ENCODE measurements around the gene TMEM120B. TPM values are rescaled to one million over a fixed set of nuclear protein-coding genes. Genes with fewer than 3 reads are reported as not detected.
"Not testable (repeated sequence)": the region's sequence is repeated elsewhere in the genome, so short reads cannot be mapped to it uniquely, and the experiment has no call there.

The TMEM120B gene
- 9.6 and 13.2 TPM in 2 replicates for total RNA-seq (2014; rRNA removed; shearing (Covaris generic))

DNA sequence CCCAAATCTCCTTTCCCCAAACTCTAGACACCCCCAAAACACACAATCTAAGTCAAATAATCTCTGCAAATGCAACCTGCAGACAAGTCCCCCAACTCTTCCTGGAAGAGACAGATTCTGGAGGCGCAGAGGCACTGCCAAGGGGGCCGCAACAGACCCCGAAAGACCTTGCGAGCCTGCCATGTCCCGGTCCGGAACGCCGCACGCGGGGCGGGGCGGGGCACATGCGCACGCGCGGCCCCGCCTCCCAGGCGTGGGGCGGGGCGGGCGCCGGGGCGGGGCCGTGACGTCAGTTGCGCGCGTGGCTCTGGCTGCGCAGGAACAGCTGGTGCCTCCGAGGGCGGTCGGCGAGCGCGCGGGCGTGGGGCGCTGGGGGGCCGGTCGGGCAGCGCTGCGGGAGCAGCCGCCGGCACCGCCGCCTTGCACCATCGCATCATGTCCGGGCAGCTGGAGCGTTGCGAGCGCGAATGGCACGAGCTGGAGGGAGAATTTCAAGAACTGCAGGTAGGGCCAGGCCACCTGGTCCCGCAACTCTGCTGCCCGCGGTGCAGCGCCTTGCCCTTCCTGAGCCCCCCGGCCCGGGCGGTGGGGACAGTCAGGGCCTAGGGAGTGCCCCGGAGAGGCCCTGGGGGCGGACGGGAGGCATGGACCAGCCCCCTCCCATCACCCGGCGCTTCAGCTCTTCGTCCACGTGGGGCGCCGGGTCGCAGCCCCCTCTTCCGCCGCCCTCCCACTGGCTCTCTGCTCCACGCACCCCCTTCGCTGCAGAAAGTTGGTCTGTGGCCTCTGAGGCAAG is at the start of gene TMEM120B:
TMEM120B (plus strand) TSS at position 292 of the 796 bp plus-strand sequence; CDS start at position 436, 144 bp downstream.
- peak; percentile 60 for DNase-seq (ENCODE audit: low spot score)

DNA sequence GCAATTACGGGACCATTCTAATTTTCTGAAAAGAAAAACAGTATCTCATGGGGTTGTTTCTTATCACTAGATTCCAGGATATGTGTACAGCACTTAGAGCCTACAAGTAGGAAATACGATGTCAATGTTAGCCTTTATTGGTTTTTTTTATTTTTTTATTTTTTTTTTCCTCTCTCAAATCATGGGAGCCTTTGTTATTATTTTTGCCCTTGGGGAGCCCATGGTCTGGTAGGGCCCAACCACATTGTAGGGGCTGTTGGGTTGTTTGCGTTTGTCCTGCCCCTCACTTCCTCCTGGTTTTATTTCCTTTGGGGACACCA is 49.0 kb upstream of the TMEM120B start:
- no peak for DNase-seq (ENCODE audit: low spot score)

DNA sequence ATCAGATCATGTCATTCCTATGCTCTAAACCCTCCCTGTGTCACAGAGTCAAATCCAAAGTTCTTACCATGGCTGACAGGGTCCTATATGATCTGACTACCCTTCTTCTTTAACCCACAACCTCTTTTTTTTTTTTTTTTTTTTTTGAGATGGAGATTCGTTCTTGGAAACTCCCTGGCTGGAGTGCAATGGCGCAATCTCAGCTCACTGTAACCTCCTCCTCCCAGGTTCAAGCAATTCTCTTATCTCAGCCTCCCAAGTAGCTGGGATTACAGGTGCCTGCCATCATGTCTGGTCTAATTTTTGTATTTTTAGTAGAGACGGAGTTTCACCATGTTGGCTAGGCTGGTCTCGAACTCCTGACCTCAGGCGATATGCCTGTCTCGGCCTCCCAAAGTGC is 45.7 kb upstream of the TMEM120B start:
- not testable (repeated sequence) for DNase-seq (ENCODE audit: low spot score)

DNA sequence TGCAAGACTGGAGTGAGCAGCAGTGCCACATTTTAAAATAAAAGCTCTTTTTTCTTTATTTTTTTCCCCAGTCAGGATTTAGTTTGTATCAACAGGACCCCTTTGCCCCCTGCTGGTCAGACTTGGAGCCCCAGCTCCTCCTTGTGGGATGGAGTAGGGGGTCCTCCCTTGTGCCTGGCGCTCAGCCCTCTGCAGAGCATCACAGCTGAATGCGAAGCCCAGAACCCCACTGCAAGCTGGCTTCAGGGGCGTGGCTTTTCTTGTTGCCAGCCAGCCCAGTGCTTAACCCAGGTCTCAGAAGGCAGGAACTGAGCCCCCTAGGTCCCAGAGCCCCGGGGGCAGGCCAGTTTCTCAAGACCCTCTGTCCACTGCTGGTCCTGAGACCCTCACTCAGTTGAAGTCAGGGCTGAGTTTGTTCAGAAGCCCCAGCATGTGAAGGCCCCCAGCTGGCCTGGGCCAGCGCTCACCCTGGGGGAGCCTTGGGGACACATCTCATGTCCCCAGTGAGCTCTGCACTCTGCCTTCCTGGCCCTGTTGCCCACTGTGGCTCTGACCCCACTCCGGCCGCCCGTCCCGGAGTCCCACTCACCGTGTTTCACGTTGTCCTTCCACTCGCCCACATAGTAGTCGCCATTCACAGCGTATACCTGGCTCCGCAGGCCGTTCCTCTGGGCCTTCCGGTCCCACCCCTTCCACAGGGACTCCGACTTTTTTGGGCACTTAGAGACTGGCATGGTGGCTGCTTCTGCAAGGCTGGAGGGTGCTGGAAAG is 43.6 kb upstream of the TMEM120B start:
- no peak for DNase-seq (ENCODE audit: low spot score)

DNA sequence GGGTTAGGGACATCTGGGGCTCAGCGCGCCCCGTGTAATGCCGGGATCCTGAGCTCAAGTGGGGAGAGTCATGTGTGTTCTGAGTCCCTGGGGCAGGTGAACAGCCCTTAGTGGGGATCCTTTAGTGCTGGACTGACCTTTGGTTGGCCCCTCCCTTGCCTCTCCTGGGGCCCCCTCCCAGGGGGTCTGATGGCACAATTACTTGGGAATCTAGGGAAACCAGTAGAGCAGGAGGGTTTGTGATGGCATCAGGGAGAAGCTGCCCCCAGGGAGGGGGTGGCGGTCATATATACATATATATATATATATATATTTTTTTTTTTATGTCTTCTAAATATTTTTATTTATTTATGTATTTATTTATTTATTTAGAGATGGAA is 43.0 kb upstream of the TMEM120B start, which contains the start of gene MORN3:
MORN3 (minus strand) TSS at position 134 of the 380 bp plus-strand sequence. CDS start 171 bp downstream, outside the sequence.
- no peak for DNase-seq (ENCODE audit: low spot score)

DNA sequence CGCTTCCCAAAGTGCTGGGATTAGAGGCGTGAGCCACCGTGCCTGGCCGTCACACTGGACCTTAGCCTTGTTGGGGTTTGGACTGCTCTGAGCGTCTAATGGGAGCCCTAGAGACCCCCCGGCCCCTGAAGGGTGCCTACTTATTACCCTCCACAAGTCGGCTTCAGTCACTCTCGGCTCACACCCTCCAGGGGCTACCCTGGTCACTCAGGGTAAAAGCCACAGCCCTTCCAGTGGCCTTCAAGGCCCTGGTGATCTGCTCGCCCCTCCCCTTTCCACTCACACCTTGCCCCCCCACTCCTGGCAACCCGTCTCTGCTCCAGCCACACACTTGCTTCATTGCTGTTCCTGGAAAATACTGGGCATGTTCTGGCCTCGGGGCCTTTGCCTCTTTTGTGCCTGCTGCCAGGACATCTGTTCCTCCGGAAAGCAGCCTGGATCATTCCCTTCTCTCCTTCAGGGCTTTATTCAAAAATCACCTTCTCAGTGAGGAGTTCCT is 39.5 kb upstream of the TMEM120B start:
- DNase-seq (ENCODE audit: low spot score), result peak; percentile 62

DNA sequence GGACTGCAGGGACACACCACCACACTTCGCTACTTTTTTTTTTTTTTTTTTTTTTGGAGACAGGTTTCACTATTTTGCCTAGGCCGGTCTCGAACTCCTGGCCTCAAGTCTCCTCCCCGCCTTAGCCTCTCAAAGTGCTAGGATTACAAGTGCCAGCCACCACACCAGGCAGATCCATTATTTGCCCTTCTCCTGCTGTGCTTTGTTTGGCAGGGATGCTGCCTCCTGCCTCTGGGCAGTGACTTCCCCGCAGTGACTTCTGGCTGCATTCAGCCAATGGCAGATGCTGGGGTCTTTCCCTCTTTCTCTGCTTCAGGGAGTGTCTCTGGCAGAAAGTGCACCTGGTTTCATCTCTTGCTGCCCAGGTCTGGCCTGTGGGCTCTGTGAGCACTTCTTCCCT is 36.4 kb upstream of the TMEM120B start:
- DNase-seq (ENCODE audit: low spot score), result no peak

DNA sequence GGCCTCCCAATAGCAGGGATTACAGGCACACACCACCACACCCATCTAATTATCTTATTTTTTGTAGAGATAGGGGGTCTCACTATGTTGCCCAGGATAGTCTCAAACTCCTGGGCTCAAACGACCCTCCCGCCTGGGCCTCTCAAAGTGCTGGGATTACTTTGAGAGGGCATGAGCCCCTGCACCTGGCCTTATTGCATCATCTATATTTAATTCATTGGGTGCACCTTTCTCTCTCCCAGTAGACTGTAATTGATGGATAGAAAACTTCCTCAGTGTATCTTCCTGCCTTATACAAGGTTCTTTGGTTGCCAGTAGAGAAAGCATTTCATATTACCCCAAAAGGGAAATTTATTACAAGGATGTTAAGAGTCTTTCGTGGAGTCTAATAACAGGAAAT is 34.2 kb upstream of the TMEM120B start:
- no peak for DNase-seq (ENCODE audit: low spot score)

DNA sequence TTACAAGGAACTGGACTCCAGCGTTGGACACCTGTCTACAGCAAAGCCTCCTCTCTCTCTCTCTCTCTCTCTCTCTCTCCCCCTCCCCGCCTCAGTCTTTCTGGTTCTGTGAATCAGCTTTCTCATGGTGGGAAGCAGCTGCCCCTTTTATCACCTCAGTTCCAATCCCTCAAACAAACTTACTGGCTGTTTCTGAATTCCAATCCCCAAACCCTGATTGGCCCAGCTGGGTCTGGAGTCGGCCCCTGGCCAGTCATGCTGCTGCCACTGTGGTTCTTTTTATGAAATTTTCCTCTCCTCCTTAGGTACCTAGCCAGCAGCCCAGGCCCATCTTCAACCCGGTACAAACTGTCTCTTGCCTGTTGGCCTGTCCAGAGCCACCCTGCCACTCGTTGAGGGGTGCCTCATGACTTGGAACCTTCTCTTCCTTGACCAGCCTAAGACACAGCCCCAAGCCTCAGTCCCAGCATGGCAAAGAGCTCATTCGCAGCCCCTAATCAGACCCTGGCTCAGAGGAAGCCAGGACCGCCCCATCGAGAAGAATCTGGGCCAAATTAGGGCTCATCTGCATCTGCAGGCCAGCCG is 33.7 kb upstream of the TMEM120B start:
- DNase-seq (ENCODE audit: low spot score), result no peak

DNA sequence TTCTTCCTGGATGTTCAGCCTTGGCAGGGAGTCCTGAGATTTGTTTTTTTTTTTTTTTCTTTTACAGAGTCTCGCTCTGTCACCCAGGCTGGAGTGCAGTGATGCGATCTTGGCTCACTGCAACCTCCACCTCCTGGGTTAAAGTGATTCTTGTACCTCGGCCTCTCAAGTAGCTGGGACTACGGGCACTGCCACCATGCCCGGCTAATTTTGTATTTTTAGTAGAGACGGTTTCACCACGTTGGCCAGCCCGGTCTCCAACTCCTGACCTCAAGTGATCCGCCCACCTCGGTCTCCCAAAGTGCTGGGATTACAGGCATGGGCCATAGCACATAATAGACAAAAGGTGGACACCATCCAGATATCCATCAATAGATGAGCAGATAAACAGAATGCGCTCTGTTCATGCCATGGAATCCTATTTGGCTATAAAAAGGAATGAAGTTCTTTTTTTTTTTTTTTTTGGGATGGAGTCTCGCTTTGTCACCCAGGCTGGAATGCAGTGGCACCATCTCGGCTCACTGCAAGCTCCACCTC is 32.8 kb upstream of the TMEM120B start:
- DNase-seq (ENCODE audit: low spot score), result not testable (repeated sequence)

DNA sequence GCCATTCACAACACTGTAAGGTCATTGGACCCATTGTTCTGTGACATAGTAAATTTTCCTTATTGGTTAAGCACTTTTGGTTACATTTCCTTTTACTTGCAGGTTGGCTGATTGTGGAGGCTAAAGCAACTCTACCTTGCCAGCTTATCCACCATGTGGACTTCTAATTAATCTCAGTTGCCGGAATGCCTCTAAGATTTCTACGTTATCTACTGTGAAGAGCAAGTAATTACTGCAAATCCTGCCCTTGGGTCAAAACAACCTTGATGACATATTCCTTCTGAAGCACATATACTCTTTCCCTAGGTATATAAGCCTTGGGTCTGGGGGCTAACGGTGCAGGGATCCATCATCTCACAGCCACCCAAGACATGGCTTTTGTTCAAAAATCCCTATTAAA is 23.6 kb upstream of the TMEM120B start:
- DNase-seq (ENCODE audit: low spot score), result no peak

DNA sequence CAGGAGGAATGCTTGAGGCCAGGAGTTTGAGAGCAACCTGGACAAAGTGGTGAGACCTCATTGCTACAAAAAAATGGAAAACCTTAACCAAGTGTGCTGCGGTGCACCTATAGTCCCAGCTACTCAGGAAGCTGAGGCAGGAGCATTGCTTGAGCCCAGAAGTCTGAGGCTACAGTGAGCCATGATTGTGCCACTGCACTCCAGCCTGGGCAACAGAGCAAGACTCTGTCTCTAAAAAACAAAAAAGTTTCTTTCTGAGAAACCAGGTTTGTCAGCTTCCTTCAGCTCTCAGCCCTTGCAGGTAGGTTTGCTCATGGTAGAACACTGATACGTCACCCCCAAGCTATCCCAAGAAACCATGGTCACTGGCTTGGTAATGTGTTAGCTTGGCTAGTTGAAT is 23.1 kb upstream of the TMEM120B start:
- DNase-seq (ENCODE audit: low spot score), result no peak

DNA sequence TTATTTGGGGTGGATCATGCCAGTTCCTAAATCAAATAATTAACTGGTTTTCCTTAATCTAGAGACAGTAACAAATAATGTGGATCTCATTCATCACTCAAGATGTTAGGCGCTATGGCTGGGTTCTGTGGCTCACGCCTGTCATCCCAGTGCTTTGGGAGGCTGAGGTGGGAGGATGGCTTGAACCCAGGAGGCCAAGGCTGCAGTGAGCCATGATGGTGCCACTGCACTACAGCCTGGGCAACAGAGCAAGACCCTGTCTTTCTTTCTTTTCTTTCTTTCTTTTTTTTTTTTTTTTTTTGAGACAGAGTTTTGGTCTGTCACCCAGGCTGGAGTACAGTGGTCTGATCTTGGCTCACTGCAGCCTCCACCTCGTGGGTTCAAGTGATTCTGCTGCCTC is 19.8 kb upstream of the TMEM120B start:
- not testable (repeated sequence) for DNase-seq (ENCODE audit: low spot score)

DNA sequence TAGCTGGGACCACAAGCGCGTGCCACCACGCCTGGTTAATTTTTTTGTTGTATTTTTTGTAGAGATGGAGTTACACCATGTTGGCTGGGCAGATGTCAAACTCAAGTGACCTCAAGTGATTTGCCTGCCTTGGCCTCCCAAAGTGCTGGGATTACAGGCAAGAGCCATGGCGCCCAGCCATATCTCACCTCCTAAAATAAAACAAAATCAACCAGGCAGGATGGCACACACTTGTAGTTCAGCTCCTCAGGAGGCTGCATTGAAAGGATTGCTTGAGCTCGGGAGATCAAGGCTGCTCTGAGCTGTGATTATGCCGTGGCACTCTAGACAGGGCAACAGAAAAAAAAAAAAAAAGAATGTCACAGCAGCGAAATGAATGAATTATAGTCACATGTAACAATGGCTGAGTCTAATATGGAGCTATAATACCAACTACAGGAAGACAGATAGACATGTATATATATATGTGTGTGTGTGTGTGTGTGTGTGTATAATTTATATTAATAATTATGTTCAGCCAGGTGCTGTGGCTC is 19.3 kb upstream of the TMEM120B start:
- no peak for DNase-seq (ENCODE audit: low spot score)

DNA sequence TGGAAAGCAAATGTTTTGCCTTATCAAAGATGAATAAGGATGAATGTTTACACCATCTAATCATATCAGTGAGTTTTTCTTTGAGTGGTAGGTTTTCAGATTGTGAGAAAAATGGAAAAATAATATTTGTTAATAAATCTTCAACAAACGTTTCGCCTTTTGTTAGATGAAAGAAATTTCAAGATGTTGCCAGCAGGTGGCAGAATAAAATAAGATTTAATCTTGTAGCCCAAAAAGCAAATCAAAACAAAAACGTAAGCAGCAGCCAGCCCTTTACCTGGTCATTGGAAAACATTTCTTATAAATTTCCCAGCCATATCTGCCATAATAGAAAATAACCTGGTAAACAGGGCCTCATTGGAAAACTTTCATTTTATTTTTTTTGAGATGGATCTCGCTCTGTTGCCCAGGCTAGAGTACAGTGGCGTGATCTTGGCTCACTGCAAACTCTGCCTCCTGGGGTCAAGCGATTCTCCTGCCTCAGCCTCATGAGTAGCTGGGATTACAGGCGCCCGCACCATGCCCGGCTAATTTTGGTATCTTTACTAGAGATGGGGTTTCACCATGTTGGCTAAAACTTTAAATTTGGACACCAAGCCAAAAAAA is 15.4 kb upstream of the TMEM120B start:
- DNase-seq (ENCODE audit: low spot score), result peak; percentile 77

DNA sequence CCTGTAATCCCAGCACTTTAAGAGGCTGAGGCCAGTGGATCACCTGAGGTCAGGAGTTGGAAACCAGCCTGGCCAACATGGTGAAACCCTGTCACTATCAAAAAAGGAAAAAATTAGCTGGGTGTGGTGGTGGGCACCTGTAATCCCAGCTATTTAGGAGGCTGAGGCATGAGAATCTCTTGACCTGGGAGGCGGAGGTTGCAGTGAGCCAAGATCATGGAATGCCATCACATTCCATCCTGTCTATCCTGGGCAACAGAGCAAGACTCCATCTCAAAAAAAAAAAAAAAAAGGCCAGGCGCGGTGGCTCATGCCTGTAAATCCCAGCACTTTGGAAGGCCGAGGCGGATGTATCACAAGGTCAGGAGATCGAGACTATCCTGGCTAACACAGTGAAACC is 14.7 kb upstream of the TMEM120B start:
- DNase-seq (ENCODE audit: low spot score), result not testable (repeated sequence)

DNA sequence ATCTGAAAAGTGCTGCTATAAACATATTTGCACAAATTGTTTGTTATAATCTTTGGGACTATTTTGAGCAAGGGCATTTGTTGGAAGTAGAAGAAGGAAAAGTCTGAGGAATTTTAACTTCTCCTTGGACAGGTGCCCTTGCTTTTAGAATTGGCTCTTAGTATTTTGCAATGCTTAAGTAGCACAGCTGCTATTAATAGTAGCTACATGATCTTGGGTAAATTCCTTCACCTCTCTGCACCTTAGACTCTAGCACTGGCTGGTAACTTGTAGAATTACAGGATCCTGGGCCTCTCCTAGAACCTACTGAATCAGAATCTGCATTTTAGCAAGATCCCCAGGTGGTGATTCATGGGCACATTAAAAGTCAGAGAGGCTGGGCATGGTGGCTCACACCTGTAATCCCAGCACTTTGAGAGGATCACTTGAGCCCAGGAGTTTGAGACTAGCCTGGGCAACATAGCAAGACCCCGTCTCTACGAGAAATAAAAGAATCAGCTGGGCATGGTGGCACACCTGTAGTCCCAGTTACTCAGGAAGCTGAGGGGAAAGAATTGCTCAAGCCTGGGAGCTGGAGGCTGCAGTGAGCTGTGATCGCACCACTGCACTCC is 10.8 kb upstream of the TMEM120B start:
- no peak for DNase-seq (ENCODE audit: low spot score)

DNA sequence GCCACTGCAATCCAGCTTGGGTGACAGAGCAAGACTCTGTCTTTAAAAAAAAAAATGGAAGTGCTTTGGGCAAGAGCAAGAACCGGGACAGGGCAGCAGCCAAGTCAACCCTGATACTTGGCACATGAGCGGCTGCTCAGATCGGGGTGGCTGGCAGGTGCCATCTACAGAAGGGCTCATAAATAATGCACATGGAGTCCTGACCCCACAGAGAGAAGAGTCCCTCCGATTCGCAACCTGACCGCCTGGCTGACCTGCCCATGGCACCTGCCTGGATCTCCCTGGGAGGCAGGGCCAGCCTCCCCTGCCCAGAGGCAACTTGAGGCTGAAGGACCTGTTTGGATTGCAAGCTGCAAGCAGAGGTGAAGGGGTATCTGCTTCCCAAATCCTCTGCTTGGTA is 9.6 kb upstream of the TMEM120B start:
- no peak for DNase-seq (ENCODE audit: low spot score)

DNA sequence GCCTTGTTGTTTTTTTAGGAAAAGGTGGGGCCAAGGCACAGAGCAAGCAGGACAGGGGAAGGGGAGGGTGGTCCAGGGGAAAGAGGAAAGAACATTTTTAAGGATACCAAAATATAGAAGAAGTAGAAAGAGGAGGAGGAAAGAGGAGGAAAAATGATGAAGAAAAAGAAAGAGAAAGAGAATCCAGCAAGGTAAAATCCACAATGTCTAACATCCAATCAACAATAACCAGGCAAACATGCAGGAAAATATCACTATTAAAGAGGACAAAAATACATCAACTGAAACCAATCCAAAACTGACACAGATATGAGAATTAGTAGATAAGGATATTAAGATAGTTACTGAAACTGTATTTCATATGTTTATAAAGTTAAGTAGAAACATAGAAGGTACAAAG is 7.0 kb upstream of the TMEM120B start:
- no peak for DNase-seq (ENCODE audit: low spot score)

DNA sequence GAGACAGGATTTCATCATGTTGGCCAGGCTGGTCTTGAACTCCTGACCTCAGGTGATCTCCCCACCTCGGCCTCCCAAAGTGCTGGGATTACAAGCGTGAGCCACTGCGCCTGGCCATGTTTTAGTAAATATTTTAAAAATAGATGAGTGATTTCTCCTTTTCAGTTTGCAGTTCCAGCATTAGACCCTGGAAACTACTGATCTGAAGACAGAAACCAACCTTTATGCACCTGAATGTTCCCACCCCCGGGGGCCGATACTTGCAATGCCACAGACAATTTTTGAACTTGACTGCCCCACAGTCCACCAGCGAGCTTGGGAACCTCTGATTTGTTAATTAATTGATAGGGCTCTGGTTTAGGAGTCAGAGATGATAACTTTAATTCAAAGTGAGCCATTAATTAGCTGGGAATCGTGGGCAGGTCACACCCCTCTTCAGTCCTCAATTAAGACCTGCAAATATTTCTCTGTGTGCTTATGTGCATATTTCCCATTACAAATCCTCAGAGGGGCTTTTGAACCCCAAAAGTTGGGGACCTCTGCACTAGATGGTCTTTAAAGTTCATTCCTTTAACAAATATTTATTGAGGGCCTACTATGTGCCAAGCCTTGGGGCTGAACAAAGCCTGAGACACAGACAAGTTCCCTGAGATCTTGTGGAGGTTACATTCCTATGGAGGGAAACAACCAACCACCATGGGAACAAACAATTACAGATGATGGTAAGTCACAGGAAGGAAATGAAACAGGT is 4.1 kb upstream of the TMEM120B start:
- DNase-seq (ENCODE audit: low spot score), result no peak
